T-helper 1 cell treated with Interleukin-12 subunit alpha and Interleukin-12 subunit beta and Interleukin-4 antibody, amounts not matched to agents 30 μg/mL and 1 μg/mL, for 36 hours (primary cell): ENCODE measurements around the gene PRDM12.

ENCODE experiments used
- H3K27ac Mint-ChIP-seq: one replicate; pipeline ENCODE4 v1.8.0; 2021; ENCODE audit warnings: mild to moderate bottlenecking, mixed read lengths
- H3K27me3 Mint-ChIP-seq: one replicate; pipeline ENCODE4 v1.8.0; 2021; ENCODE audit warnings: low read depth, mixed read lengths
- H3K36me3 Mint-ChIP-seq: one replicate; pipeline ENCODE4 v1.8.0; 2021; ENCODE audit warnings: low read depth, mixed read lengths
- H3K4me1 Mint-ChIP-seq: one replicate; pipeline ENCODE4 v1.8.0; 2021; ENCODE audit warnings: low read depth, mixed read lengths
- H3K4me3 Mint-ChIP-seq: one replicate; pipeline ENCODE4 v1.8.0; 2021; ENCODE audit warnings: mild to moderate bottlenecking, moderate library complexity, mixed read lengths
- H3K9me3 Mint-ChIP-seq: one replicate; pipeline ENCODE4 v1.8.0; 2021; ENCODE audit warnings: mixed read lengths

The PRDM12 gene

DNA sequence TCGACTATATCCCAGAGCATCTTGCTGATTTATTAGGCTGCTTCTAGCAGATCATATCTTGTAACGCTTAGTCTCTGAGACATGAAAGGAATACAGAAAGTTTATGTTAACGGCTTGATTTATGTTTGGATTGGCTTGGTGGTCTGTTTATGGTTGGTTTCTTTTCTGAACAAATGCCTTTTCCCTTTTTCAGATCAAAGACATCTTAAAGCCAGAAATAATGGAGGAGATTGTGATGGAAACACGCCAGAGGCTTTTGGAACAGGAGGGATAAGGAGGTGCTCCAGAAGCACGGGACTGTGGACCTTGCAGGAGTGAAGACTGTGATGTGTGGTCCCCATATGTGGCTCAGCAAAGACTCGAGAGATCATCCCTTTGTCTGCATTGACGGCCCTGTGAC lies 39.1 kb downstream of the PRDM12 start:
- no peak overlapping the region for H3K27ac Mint-ChIP-seq
- peaks cover 6% of the 10 kb centered on the region for H3K4me1 Mint-ChIP-seq
- H3K9me3 Mint-ChIP-seq: no peaks in the 10 kb centered on the region
- H3K4me3 Mint-ChIP-seq: no peak overlapping the region
- H3K36me3 Mint-ChIP-seq: peaks cover 36% of the 10 kb centered on the region
- H3K27me3 Mint-ChIP-seq: no peaks in the 10 kb centered on the region

- Mint-ChIP-seq H3K27me3 (no peaks in the 10 kb centered on the region), H3K4me3 (no peak overlapping the region), H3K9me3 (no peaks in the 10 kb centered on the region), H3K27ac (no peak overlapping the region), H3K36me3 (peaks cover 20% of the 10 kb centered on the region), H3K4me1 (peaks cover 3% of the 10 kb centered on the region)
Measured at GRCh38 chr9:130707225-130707976, 43.0 kb downstream of the PRDM12 start.

DNA sequence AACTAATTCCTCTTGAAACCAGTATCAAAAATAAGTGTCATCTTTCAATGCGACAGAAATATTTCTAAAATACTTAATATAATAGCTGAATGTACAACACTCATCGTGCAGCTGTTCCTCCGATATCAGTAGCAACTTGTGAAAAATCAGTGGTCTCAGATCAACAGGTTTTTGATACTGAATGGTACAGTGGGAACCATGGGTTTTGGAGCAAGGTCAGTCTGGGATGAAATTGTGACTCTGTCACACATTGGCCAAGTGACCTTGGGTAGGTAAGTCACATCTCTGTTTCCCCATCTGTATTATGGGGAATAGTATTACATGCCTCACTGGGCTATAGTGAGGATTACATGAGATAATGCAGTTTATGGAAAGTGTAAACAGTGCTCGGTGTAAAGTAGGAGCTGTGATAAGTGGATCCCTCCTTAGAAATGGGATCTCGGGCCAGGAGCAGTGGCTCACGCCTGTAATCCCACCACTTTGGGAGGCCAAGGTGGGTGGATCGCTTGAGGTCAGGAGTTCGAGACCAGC lies 46.5 kb downstream of the PRDM12 start:
- peaks cover 29% of the 10 kb centered on the region for H3K4me1 Mint-ChIP-seq
- H3K4me3 Mint-ChIP-seq: no peak overlapping the region
- no peak overlapping the region for H3K27ac Mint-ChIP-seq
- H3K9me3 Mint-ChIP-seq: no peaks in the 10 kb centered on the region
- no peaks in the 10 kb centered on the region for H3K36me3 Mint-ChIP-seq
- H3K27me3 Mint-ChIP-seq: no peaks in the 10 kb centered on the region

- H3K4me1 Mint-ChIP-seq: peaks cover 29% of the 10 kb centered on the region
- no peak overlapping the region for H3K4me3 Mint-ChIP-seq
- no peaks in the 10 kb centered on the region for H3K27me3 Mint-ChIP-seq
- H3K36me3 Mint-ChIP-seq: no peaks in the 10 kb centered on the region
- peak overlapping the region; percentile 63 for H3K27ac Mint-ChIP-seq
- no peaks in the 10 kb centered on the region for H3K9me3 Mint-ChIP-seq
Measured at GRCh38 chr9:130711469-130711868, 47.1 kb downstream of the PRDM12 start.

DNA sequence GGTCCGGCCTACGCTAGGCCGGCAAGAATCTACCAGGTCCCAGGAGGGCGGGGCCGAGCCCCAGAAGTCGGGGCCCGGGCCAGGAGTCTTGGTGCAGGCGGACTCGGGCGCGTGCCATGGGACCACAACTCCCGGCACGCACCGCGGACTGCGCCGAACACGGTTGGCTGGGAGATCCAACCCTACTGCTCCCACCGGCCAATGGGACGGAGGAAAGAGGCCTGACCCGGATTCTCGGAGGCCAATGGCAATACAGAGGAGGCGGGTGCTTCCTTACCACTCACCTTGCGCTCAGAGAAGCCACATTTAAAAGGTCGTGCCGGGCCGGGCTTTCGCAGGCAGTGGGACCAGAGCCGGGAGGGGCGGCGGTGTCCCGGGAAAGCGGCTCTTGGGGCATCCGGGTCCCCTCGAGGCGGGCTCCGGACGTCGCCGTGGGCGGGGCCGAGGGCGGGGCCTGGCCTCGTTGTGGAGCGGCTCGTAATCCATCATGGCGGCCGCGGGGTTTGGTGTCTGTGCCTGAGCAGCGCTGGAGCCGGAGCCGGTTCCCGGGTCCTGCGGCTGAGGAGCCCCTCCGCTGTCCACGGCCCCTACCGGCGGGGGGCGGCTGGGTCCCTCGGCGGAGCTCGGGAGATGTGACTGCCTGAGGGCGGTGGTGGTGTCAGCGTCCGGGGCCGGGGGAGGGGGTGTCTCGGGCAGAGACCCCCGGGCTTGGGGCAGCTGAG lies 48.3 kb downstream of the PRDM12 start:
- no peaks in the 10 kb centered on the region for H3K9me3 Mint-ChIP-seq
- no peaks in the 10 kb centered on the region for H3K36me3 Mint-ChIP-seq
- H3K27me3 Mint-ChIP-seq: no peaks in the 10 kb centered on the region

GRCh38 chr9:130713286-130713960 lies 49.0 kb downstream of the PRDM12 start:
- Mint-ChIP-seq H3K9me3 (no peaks in the 10 kb centered on the region), H3K27ac (peak overlapping the region; percentile 86), H3K36me3 (no peaks in the 10 kb centered on the region), H3K4me3 (peak overlapping the region; percentile 90), H3K4me1 (peaks cover 29% of the 10 kb centered on the region), H3K27me3 (no peaks in the 10 kb centered on the region)

More for the DNA sequence above, 48.3 kb downstream of the PRDM12 start:
- Mint-ChIP-seq H3K4me1 (peaks cover 29% of the 10 kb centered on the region), H3K27ac (peak overlapping the region; percentile 95), H3K4me3 (peak overlapping the region; percentile 90)

DNA sequence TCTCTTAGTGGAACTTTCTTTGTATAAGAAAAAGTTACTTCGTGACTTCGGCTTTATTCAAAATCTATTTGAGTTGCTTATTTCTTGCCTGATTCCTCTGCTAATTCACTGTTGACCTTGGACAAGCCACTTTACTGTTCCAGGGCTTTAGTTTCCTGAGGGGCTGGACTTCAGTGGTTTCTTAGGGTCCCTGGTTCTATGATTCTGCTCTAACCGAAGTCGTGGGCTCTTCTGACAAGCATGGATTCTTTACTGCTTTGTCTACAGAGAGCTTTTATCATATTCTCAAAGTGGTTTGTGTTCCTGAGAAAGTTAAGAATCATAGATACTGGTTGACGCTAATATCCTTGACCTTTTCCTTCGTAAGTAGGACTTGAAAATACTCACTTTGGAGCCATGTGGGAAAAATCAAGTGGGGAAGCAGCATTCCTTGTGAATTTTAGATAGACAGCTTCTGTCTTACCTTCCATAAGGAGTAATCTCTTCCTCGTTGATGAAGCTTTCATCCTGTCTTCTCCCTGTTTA lies 50.3 kb downstream of the PRDM12 start:
- H3K36me3 Mint-ChIP-seq: no peaks in the 10 kb centered on the region
- peak overlapping the region; percentile 90 for H3K4me3 Mint-ChIP-seq
- no peaks in the 10 kb centered on the region for H3K27me3 Mint-ChIP-seq
- no peaks in the 10 kb centered on the region for H3K9me3 Mint-ChIP-seq
- H3K4me1 Mint-ChIP-seq: peaks cover 29% of the 10 kb centered on the region
- no peak overlapping the region for H3K27ac Mint-ChIP-seq

DNA sequence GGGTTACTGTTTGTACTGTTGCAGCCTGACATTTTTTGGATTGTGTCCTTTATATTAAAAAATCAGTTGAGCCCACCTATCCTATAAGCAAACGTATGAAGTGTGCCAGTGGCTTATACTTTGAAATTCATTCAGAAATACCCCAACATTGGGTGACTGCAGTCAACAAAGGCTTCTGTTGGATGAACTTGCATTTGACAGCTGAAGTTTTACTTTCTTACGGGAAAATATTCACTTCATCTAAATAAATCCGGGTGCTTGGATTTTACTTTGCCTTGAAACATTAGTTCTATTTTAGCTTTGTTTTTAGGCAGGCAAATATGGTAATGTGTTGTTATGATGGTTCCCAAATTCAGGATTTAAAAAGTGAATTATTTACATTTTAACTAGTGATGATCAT lies 50.9 kb downstream of the PRDM12 start:
- Mint-ChIP-seq H3K36me3 (no peaks in the 10 kb centered on the region), H3K27ac (no peak overlapping the region), H3K4me3 (peak overlapping the region; percentile 90), H3K9me3 (no peaks in the 10 kb centered on the region), H3K4me1 (peaks cover 30% of the 10 kb centered on the region), H3K27me3 (no peaks in the 10 kb centered on the region)

- Mint-ChIP-seq H3K27ac (no peak overlapping the region), H3K27me3 (no peaks in the 10 kb centered on the region), H3K9me3 (no peaks in the 10 kb centered on the region), H3K4me3 (no peak overlapping the region), H3K36me3 (no peaks in the 10 kb centered on the region), H3K4me1 (peaks cover 27% of the 10 kb centered on the region)
Measured at GRCh38 chr9:130718562-130718961, 54.2 kb downstream of the PRDM12 start.

DNA sequence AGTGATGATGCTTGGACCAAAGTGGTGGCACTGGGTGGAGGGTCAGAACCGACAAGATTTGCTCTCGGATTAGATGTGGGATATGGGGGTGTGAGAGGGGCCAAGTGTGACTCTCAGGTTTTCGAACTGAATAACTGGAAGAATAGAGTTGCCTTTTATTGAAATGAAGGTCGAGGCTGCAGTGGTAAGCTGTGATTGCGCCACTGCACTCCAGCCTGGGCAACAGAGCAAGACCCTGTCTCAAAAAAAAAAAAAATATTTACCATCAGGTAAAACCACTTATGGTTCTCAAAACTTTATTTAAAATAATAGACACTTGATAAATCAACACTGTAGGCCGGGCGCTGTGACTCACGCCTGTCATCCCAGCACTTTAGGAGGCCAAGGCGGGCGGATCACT lies 56.4 kb downstream of the PRDM12 start:
- Mint-ChIP-seq H3K27ac (no peak overlapping the region), H3K4me3 (no peak overlapping the region), H3K27me3 (no peaks in the 10 kb centered on the region), H3K4me1 (peaks cover 5% of the 10 kb centered on the region), H3K36me3 (no peaks in the 10 kb centered on the region), H3K9me3 (no peaks in the 10 kb centered on the region)

DNA sequence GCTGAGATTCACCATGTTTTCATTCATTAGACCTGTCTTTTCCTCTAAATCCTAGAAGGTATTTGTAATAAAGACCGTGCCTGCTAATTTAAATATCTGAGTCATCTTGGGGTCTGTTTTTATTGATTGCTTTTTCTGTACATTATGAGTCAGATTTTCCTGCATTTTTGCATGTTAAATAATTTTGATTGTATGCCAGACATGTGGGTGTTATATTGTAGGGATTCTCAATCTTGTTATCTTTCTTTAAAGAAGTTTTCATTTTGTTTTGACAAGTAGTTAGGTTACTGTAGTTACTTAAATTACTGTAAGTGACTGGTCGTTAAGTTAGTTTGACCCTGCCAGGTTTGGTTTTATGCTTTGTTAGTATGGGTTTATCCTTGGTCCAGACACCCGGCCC lies 64.3 kb downstream of the PRDM12 start:
- Mint-ChIP-seq H3K4me3 (no peak overlapping the region), H3K36me3 (no peaks in the 10 kb centered on the region), H3K4me1 (no peaks in the 10 kb centered on the region), H3K9me3 (no peaks in the 10 kb centered on the region), H3K27ac (no peak overlapping the region), H3K27me3 (no peaks in the 10 kb centered on the region)

DNA sequence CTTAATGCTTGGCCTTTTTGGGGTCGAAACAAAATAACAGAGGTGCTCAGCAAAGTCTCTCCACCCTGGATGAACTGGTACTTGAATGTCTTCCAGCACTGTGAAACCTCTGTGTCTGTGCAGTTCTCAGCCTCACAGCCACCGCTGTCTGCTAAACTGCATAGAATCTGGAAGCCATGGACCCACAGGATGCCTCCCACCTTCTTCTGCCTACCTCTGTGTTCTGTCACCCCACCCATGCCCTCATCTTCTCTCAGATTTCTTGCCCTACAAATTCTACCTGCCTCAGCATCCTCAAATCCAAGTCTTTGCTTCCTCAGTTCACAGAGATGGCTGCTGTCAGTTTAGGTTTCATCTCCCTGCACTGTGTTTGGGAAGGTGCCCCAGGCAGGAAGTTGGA lies 64.8 kb downstream of the PRDM12 start:
- Mint-ChIP-seq H3K27ac (no peak overlapping the region), H3K27me3 (no peaks in the 10 kb centered on the region), H3K4me1 (no peaks in the 10 kb centered on the region), H3K4me3 (no peak overlapping the region), H3K36me3 (no peaks in the 10 kb centered on the region), H3K9me3 (no peaks in the 10 kb centered on the region)

GRCh38 chr9:130731355-130731754 lies 67.0 kb downstream of the PRDM12 start:
- Mint-ChIP-seq H3K36me3 (no peaks in the 10 kb centered on the region), H3K4me3 (no peak overlapping the region), H3K27me3 (no peaks in the 10 kb centered on the region), H3K27ac (no peak overlapping the region), H3K9me3 (no peaks in the 10 kb centered on the region), H3K4me1 (no peaks in the 10 kb centered on the region)

DNA sequence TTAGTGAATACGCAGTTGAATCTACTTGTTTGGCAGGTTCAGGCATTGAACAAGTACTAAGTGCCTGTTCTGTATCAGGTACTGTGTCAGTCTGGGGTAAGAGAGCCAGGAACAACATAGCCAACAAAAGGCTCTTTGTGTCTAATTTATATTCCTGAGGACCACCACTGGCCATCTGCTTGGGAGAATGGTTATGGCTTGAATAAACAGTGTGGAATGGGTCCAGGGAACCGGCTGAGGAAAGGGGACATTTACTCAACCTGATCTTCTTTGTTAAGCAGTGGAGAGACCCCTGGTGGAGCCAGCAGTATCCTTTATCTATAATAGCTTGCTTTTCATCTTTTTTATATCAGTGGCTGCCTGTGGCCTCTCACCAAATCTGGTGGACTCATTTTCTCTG lies 67.7 kb downstream of the PRDM12 start:
- no peak overlapping the region for H3K27ac Mint-ChIP-seq
- H3K9me3 Mint-ChIP-seq: no peaks in the 10 kb centered on the region
- no peaks in the 10 kb centered on the region for H3K36me3 Mint-ChIP-seq
- no peaks in the 10 kb centered on the region for H3K27me3 Mint-ChIP-seq
- no peaks in the 10 kb centered on the region for H3K4me1 Mint-ChIP-seq
- H3K4me3 Mint-ChIP-seq: no peak overlapping the region
